ENCODE results near the gene ANKIB1.

DNA sequence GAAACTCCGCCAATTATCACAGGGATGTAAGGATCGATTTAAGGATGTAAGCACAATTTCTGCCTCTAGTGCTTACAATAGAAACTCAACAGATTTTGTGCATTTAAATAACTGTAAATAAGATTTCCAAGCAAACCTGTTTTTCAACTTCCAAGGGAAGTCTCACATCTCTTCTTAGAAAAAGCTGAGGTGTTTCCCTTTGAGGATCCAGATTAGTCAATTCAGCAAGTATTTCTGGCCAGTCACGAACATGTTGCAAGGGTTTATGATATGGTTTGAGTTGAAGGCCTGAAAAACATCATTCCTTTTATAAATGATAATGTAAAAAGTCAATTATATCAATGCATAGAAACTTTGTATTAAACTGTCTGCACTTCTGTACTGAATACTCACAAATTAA is 24.0 kb upstream of the ANKIB1 start:
- TF ChIP-seq CTCF (IDR thresholded peaks at IDR 0.05 in 8 of 11, conservative IDR thresholded peaks at IDR 0.05 in 3 of 11) (no peak), POLR2A (IDR thresholded peaks at IDR 0.05) (no peak)
